NCI-H524 treated with DMSO at 0.1 percent for 48 hours (cell line): ENCODE measurements around the gene SPDYE2B.
"Not testable (repeated sequence)": the region's sequence is repeated elsewhere in the genome, so short reads cannot be mapped to it uniquely, and the experiment has no call there.

Source experiments
- DNase-seq: peaks from one replicate; lab custom pipeline; 2025; lab: John Stamatoyannopoulos, UW

The SPDYE2B gene, protein sequence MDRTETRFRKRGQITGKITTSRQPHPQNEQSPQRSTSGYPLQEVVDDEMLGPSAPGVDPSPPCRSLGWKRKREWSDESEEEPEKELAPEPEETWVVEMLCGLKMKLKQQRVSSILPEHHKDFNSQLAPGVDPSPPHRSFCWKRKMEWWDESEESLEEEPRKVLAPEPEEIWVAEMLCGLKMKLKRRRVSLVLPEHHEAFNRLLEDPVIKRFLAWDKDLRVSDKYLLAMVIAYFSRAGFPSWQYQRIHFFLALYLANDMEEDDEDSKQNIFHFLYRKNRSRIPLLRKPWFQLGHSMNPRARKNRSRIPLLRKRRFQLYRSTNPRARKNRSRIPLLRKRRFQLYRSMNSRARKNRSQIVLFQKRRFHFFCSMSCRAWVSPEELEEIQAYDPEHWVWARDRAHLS

GRCh38 chr7:102649924-102650323, at the start of gene SPDYE2B:
SPDYE2B (plus strand) TSS chr7:102650319; CDS start chr7:102652349, 2,030 bp downstream.
- not testable (repeated sequence) for DNase-seq

DNA sequence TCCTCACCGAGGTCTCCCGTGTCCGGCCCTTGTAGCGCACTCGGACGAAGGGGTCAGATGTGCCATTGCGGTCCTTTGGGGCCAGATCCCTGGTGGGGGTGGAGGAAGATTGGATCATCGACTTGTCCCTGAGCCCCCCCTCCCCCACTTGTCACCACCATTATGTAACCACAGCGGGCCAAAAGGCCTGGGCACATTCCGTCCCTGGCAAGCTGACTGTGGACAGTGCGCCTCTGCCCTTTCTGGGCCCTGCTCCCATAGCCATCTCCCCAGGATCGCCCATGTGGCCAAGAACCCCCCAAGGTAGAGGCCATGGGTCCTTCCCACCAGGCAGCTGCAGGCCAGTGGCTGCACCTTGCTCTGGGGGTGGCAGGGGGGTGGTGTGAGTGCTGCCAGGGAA, 47.8 kb upstream of the SPDYE2B start:
- DNase-seq, result not testable (repeated sequence)

- DNase-seq, result not testable (repeated sequence)
Observed at GRCh38 chr7:102604431-102605145, 45.5 kb upstream of the SPDYE2B start.

- not testable (repeated sequence) for DNase-seq
Observed at GRCh38 chr7:102606848-102607247, 43.3 kb upstream of the SPDYE2B start.

DNA sequence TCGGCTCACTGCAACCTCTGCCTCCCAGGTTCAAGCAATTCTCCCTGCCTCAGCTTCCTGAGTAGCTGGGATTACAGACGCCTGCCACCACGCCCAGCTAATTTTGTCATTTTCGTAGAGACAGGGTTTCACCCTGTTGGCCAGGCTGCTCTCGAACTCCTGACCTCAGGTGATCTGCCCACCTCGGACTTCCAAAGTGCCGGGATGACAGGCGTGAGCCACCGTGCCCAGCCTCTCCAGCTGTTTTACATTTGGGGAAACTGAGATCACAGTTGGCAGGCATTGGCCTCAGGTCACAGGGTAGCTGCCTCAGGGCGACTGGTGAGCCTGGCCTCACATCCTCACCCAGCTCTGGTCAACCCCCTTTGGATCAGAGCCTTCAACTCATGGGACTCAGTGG, 40.4 kb upstream of the SPDYE2B start:
- DNase-seq, result not testable (repeated sequence)

DNA sequence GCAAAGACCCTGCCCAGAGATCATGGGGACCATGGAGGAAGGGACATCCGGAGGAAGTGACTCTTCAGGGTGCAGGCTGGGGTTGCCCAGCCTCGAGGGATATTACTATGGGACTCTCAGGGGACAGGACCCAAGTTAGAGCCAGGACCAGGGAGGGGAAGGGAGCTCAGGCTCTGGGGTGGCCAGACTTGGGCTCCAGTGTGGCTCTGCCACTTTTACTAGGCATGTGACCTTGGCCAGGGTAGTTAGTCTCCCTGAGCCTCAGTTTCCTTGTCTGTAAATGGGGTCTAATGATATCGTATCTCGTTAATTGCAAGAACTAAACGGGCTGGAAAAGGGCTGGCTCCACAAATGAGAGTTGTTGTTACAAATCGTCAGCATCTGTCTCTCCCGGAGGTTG, 39.7 kb upstream of the SPDYE2B start:
- DNase-seq, result not testable (repeated sequence)

DNA sequence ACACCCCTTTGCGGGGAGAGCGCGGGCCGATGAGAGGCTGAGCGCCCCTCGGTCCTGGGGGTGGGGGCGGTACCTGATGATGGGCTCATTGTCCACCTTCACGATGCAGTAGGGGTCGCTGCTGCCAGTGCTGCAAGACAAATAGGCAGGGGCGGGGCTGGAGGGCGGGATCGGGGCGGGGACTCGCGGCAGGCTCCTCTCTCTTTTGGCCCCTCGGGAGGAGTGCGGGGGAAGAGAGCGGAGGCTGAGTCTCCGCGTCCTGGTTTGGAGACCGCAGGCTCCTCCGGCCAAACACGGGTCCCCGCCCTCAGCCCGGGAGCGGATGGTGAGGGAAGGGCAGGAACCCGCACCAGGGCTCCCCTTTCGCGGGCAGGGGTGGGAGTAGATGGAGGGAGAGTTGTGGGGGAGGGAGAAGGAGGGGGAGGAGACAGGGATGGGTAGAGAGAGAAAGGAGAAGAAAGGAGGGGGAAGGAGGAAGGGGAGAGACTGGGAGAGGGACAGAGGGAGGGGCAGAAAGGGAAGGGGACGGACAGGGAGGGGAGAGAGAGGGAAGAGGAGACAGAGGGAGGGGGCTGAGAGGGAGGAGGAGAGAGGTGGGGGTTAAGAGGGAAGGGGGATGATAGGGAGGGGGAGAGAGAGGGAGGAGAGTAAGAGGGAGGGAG, 39.0 kb upstream of the SPDYE2B start:
- not testable (repeated sequence) for DNase-seq

- not testable (repeated sequence) for DNase-seq
Observed at GRCh38 chr7:102611675-102612325, 38.3 kb upstream of the SPDYE2B start.

- not testable (repeated sequence) for DNase-seq
Observed at GRCh38 chr7:102613575-102614345, 36.4 kb upstream of the SPDYE2B start.

- not testable (repeated sequence) for DNase-seq
Observed at GRCh38 chr7:102614346-102614697, 35.8 kb upstream of the SPDYE2B start.

GRCh38 chr7:102614873-102615272, 35.2 kb upstream of the SPDYE2B start:
- DNase-seq, result not testable (repeated sequence)

DNA sequence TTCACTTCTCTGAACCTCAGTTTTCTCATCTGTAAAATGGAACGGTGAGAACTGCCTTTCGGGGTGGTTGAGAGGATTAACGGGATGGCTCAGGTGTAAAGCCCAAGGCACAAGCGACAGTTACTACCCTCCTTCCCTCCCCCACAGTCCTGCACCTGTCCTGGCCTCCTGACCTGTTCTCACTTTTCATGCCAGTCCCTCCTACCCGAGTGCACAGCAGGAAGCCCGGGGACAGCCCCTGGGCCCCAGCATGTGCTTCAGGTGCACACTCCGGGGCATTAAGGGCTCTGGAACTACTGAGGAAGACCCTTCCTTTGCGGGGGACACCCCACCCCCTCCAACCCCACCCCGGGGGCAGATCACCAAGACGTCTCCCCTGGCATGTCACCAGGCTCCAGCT, 34.2 kb upstream of the SPDYE2B start:
- DNase-seq, result not testable (repeated sequence)

DNA sequence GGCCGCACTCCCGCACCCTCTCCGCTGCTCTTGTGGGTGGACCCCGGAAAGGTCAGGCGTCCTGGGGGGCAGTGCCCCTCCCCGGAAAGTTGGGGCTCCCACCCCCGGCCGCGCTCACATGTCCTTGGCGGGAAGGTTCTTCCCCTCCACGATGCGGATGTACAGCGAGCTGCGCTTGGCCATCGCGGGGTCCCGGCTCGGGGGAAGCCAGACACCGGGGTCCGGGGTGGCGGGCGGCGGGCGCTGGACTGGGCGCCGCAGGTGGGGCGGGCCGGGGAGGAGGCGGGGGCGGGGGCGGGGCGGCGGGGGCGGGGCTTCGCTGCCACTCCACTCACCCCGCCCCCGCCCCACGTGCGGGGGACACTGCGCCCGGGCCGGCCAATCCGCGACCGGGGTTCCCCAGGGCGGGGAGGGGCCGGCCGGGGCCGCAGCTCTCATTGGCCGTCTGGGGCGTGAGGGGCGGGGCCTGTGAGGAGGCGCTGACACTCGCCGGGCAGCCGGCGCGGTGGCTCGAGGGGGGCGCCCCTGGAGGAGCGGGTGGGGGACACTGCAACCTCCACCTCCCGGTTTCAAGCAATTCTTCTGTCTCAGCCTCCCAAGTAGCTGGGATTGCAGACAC, 33.5 kb upstream of the SPDYE2B start, which contains the start of gene RASA4:
Gene RASA4, minus strand, starts transcription at position 250 of the 619 bp plus-strand sequence. Its CDS starts 67 bp downstream, at position 183.
- DNase-seq, result not testable (repeated sequence)

DNA sequence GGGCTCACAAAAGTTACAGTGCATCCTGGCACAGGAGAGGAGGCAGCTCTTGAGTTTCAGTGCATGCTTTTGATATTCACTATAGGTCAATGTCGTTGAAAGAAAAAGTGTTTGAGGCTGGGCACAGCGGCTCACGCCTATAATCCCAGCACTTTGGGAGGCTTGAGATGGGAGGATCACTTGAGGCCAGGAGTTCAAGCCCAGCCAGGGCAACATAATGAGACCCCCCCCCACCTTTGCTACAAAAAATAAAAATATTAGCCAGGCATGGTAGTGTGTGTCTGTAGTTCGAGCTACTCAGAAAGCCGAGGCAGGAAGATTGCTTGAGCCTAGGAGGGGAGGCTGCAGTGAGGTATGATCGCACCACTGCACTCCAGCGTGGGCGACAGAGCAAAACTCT, 32.0 kb upstream of the SPDYE2B start:
- not testable (repeated sequence) for DNase-seq

GRCh38 chr7:102627271-102627904, 22.7 kb upstream of the SPDYE2B start:
- not testable (repeated sequence) for DNase-seq

- not testable (repeated sequence) for DNase-seq
Observed at GRCh38 chr7:102630622-102631021, 19.5 kb upstream of the SPDYE2B start.

DNA sequence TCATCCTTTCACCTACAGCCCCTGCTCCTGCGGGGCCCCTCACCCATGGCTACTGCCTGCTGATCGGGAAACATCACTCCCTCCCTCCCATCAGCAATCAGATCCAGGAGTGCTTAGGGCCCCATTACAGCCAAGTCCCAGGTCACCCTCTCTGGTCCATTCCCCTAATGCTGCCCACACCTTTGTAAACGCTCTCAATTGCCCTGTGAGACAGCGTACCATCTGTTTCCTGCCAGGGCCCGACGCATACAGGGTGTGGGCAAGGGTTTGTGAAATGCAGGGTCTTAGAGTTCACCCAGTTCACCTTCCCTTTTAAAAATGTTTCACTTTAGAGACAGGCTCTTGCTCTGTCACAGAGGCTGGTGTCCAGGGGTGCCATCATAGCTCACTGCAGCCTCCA, 15.8 kb upstream of the SPDYE2B start:
- DNase-seq, result not testable (repeated sequence)

GRCh38 chr7:102635354-102635753, 14.8 kb upstream of the SPDYE2B start:
- DNase-seq, result not testable (repeated sequence)

- DNase-seq, result not testable (repeated sequence)
Observed at GRCh38 chr7:102636956-102637355, 13.2 kb upstream of the SPDYE2B start.

- DNase-seq, result not testable (repeated sequence)
Observed at GRCh38 chr7:102638848-102639247, 11.3 kb upstream of the SPDYE2B start.
